HEK293 (cell line): ENCODE data around the gene FILIP1.

Source experiments
- CTCF ChIA-PET: fragments of 350-600 bp; formaldehyde crosslinking; extraction: SDS; loops from one replicate; lab custom pipeline; 2021; ENCODE audit warnings: antibody characterized with exemption; lab: Yijun Ruan, JAX
- POLR2A ChIA-PET: fragments of 300-600 bp; formaldehyde crosslinking; extraction: SDS; loops from one replicate; lab custom pipeline; 2020; ENCODE audit warnings: antibody characterized with exemption, inconsistent platforms; lab: Yijun Ruan, JAX
- H3K27ac ChIP-seq: fragments of 200-500 bp; sonication (Bioruptor generic); 2 replicates; pipeline ENCODE4 v1.5.1; 2014; ENCODE audit warnings: low read depth, low read length, control low read depth, inconsistent platforms; ENCODE audit errors: extremely low read depth
- H3K36me3 ChIP-seq, 2 experiments: fragments of 200-500 bp in 1 of 2; sonication (Bioruptor generic) in 1 of 2; 1 replicate in 1 of 2; 2 replicates in 1 of 2; pipeline ENCODE4 v1.5.1; 2014 to 2017; ENCODE audit warnings: inconsistent platforms in 2 of 2, low read length in 2 of 2; ENCODE audit not compliant: control insufficient read depth in 2 of 2, insufficient read depth in 1 of 2
- H3K4me1 ChIP-seq: fragments of 200-500 bp; sonication (Bioruptor generic); 2 replicates; pipeline ENCODE4 v1.5.1; 2014; ENCODE audit warnings: mild to moderate bottlenecking, low read length, inconsistent platforms; ENCODE audit not compliant: control insufficient read depth, insufficient read depth
- H3K4me3 ChIP-seq: 2 replicates; pipeline ENCODE4 v1.5.1; 2011; ENCODE audit warnings: low read depth, mild to moderate bottlenecking, control low read depth, low read length, moderate library complexity
- H3K9me3 ChIP-seq: fragments of 200-500 bp; sonication (Bioruptor generic); 2 replicates; pipeline ENCODE4 v1.5.1; 2014; ENCODE audit warnings: low read depth, low read length, inconsistent platforms; ENCODE audit not compliant: control insufficient read depth, insufficient read depth
- BCL11B ChIP-seq: fragments of 450-650 bp; formaldehyde crosslinking; IDR thresholded peaks from 2 replicates; pipeline ENCODE4 v1.5.1; 2016; ENCODE audit warnings: low read depth, missing biosample characterization, missing genetic modification characterization
- HOXA7 ChIP-seq: sonication (generic); formaldehyde crosslinking; IDR thresholded peaks from 2 replicates; pipeline ENCODE4 v1.8.1; 2022; ENCODE audit warnings: missing genetic modification reagents, borderline replicate concordance
- KLF16 ChIP-seq: fragments of 450-650 bp; formaldehyde crosslinking; IDR thresholded peaks from 2 replicates; pipeline ENCODE4 v1.5.1; 2017; ENCODE audit warnings: missing biosample characterization, missing genetic modification characterization
- REPIN1 ChIP-seq: fragments of 450-650 bp; formaldehyde crosslinking; IDR thresholded peaks from 2 replicates; pipeline ENCODE4 v1.5.1; 2017; ENCODE audit warnings: missing biosample characterization, missing genetic modification characterization, low read depth
- SCRT1 ChIP-seq: fragments of 450-650 bp; formaldehyde crosslinking; IDR thresholded peaks from 2 replicates; pipeline ENCODE4 v1.5.1; 2016; ENCODE audit warnings: missing biosample characterization, missing genetic modification characterization, borderline replicate concordance
- SCRT2 ChIP-seq: fragments of 450-650 bp; formaldehyde crosslinking; IDR thresholded peaks from 2 replicates; pipeline ENCODE4 v1.5.1; 2016; ENCODE audit warnings: missing biosample characterization, missing genetic modification characterization
- SP3 ChIP-seq: fragments of 450-650 bp; formaldehyde crosslinking; IDR thresholded peaks from 2 replicates; pipeline ENCODE4 v1.5.1; 2016; ENCODE audit warnings: missing biosample characterization, missing genetic modification characterization
- SP7 ChIP-seq: fragments of 450-650 bp; formaldehyde crosslinking; IDR thresholded peaks from 2 replicates; pipeline ENCODE4 v1.5.1; 2016; ENCODE audit warnings: missing biosample characterization, missing genetic modification characterization
- ZBTB20 ChIP-seq: fragments of 450-650 bp; formaldehyde crosslinking; IDR thresholded peaks from 2 replicates; pipeline ENCODE4 v1.5.1; 2016; ENCODE audit warnings: missing biosample characterization, missing genetic modification characterization
- ZFP3 ChIP-seq: fragments of 450-650 bp; formaldehyde crosslinking; IDR thresholded peaks from 2 replicates; pipeline ENCODE4 v1.5.1; 2016; ENCODE audit warnings: low read depth, missing biosample characterization, missing genetic modification characterization
- ZFP69B ChIP-seq: fragments of 450-650 bp; formaldehyde crosslinking; IDR thresholded peaks from 2 replicates; pipeline ENCODE4 v1.5.1; 2016; ENCODE audit warnings: missing biosample characterization, missing genetic modification characterization
- ZNF132 ChIP-seq: fragments of 450-650 bp; formaldehyde crosslinking; IDR thresholded peaks from 2 replicates; pipeline ENCODE4 v1.5.1; 2017; ENCODE audit warnings: missing biosample characterization, missing genetic modification characterization, borderline replicate concordance
- ZNF214 ChIP-seq: fragments of 450-650 bp; formaldehyde crosslinking; IDR thresholded peaks from 2 replicates; pipeline ENCODE4 v1.5.1; 2017; ENCODE audit warnings: missing biosample characterization, mild to moderate bottlenecking, missing genetic modification characterization, borderline replicate concordance
- ZNF23 ChIP-seq: fragments of 450-650 bp; formaldehyde crosslinking; IDR thresholded peaks from 2 replicates; pipeline ENCODE4 v1.5.1; 2016; ENCODE audit warnings: missing biosample characterization, missing genetic modification characterization, borderline replicate concordance
- ZNF366 ChIP-seq: fragments of 450-650 bp; formaldehyde crosslinking; conservative IDR thresholded peaks from 2 replicates; pipeline ENCODE4 v1.5.1; 2016; ENCODE audit warnings: missing biosample characterization, missing genetic modification characterization
- ZNF404 ChIP-seq: fragments of 450-650 bp; formaldehyde crosslinking; IDR thresholded peaks from 2 replicates; pipeline ENCODE4 v1.5.1; 2017; ENCODE audit warnings: missing biosample characterization, missing genetic modification characterization
- ZNF473 ChIP-seq: fragments of 450-650 bp; formaldehyde crosslinking; IDR thresholded peaks from 2 replicates; pipeline ENCODE4 v1.5.1; 2017; ENCODE audit warnings: missing biosample characterization, missing genetic modification characterization
- ZNF560 ChIP-seq: fragments of 450-650 bp; formaldehyde crosslinking; IDR thresholded peaks from 2 replicates; pipeline ENCODE4 v1.5.1; 2017; ENCODE audit warnings: missing biosample characterization, missing genetic modification characterization, borderline replicate concordance
- ZNF610 ChIP-seq: fragments of 450-650 bp; formaldehyde crosslinking; IDR thresholded peaks from 2 replicates; pipeline ENCODE4 v1.5.1; 2016; ENCODE audit warnings: missing biosample characterization, missing genetic modification characterization, borderline replicate concordance
- ZNF701 ChIP-seq: fragments of 450-650 bp; formaldehyde crosslinking; IDR thresholded peaks from 2 replicates; pipeline ENCODE4 v1.5.1; 2016; ENCODE audit warnings: missing biosample characterization, missing genetic modification characterization
- ZNF785 ChIP-seq: fragments of 450-650 bp; formaldehyde crosslinking; IDR thresholded peaks from 2 replicates; pipeline ENCODE4 v1.5.1; 2016; ENCODE audit warnings: missing biosample characterization, missing genetic modification characterization
- ZNF830 ChIP-seq: fragments of 450-650 bp; IDR thresholded peaks from 2 replicates; pipeline ENCODE4 v1.5.0; 2018; ENCODE audit warnings: missing biosample characterization, missing genetic modification characterization, low read depth, mild to moderate bottlenecking, moderate library complexity
- ZNF837 ChIP-seq: fragments of 450-650 bp; formaldehyde crosslinking; IDR thresholded peaks from 2 replicates; pipeline ENCODE4 v1.5.1; 2016; ENCODE audit warnings: missing biosample characterization, missing genetic modification characterization
- TF ChIP-seq, protein P1 (sequence below): fragments of 450-650 bp; formaldehyde crosslinking; IDR thresholded peaks from 2 replicates; pipeline ENCODE4 v1.5.1; 2017; ENCODE audit warnings: missing biosample characterization, missing genetic modification characterization
- TF ChIP-seq, protein P2 (sequence below): fragments of 450-650 bp; formaldehyde crosslinking; optimal IDR thresholded peaks from 2 replicates; pipeline ENCODE3; 2016; ENCODE audit warnings: missing biosample characterization, mild to moderate bottlenecking, missing genetic modification characterization
- TF ChIP-seq, protein P3 (sequence below): fragments of 450-650 bp; formaldehyde crosslinking; IDR thresholded peaks from 2 replicates; pipeline ENCODE4 v1.5.1; 2016; ENCODE audit warnings: missing biosample characterization, missing genetic modification characterization

Gene FILIP1

GRCh38 chr6:75279418-75279817, 214.2 kb downstream of the FILIP1 start (continued):
- TF ChIP-seq, protein P1, sequence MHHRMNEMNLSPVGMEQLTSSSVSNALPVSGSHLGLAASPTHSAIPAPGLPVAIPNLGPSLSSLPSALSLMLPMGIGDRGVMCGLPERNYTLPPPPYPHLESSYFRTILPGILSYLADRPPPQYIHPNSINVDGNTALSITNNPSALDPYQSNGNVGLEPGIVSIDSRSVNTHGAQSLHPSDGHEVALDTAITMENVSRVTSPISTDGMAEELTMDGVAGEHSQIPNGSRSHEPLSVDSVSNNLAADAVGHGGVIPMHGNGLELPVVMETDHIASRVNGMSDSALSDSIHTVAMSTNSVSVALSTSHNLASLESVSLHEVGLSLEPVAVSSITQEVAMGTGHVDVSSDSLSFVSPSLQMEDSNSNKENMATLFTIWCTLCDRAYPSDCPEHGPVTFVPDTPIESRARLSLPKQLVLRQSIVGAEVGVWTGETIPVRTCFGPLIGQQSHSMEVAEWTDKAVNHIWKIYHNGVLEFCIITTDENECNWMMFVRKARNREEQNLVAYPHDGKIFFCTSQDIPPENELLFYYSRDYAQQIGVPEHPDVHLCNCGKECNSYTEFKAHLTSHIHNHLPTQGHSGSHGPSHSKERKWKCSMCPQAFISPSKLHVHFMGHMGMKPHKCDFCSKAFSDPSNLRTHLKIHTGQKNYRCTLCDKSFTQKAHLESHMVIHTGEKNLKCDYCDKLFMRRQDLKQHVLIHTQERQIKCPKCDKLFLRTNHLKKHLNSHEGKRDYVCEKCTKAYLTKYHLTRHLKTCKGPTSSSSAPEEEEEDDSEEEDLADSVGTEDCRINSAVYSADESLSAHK, result no peak
- TF ChIP-seq SCRT2 (tag by site-specific recombination) (no peak), ZNF610 (no peak), ZNF785 (tag by site-specific recombination) (no peak)

DNA sequence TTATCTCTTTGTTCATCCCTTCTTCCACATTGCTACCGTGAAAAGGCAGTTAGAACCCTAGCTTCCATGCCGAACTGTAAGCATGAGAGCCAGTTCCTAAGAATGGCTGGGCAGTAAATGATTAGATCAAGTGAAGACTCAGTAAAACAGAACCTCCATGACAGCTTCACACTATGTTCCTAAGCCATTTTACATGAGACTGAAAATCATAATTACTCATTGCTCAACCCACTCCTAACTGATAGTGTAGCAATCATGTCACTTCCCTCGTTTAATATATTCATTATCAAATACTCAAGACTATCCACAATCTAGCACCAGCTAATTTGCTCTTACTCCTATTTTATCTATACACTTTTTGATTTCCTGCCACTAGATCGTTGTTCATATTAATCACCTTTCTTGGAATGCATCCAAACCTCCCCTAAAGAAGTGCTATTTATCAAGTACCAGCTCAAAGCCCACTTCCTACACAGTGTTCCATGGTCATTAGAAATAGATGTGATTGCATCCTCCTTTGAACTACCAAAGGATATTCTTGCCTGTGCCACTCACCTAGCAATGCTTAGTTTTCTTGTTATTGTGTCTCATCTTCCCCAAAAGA, 215.0 kb downstream of the FILIP1 start:
- no peaks in the 10 kb centered on the region for H3K9me3 ChIP-seq
- TF ChIP-seq ZNF701, result no peak
- no peak for TF ChIP-seq ZNF132 (tag by site-specific recombination)
- peak; percentile 34 for TF ChIP-seq ZNF366 (tag by site-specific recombination)
- no peak for TF ChIP-seq BCL11B
- H3K4me1 ChIP-seq, result peaks cover 19% of the 10 kb centered on the region; the same call in 1 of the 2 replicates
- no peak overlapping the region for H3K27ac ChIP-seq
- H3K4me3 ChIP-seq, result no peak overlapping the region
- POLR2A ChIA-PET, result no interaction called here
- CTCF ChIA-PET, result interaction anchor here (0.6 to 3.3 kb wide), 6 partner anchors 11 to 634 kb away, joined by 3 to 38 read pairs (median 4); no protein-coding TSS in a partner anchor
- H3K36me3 ChIP-seq, result no peaks in the 10 kb centered on the region

DNA sequence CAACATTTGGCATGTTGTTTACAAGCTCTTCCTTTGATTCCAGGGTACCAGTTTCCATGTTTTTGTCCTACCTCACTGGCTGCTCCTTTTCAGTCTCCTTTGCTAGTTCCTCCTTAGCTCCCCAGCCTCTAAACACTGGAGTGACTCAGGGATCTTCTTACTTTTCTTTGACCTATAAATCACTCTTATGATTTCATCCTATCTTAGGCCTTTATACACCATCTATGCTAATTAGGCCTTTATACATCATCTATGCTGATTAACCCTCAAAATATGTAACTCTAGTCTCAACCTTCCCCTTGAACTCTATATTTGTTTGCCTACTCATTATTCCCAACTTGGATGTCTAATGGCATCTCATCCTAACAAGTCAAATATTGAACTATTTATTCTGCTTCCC, 218.5 kb downstream of the FILIP1 start:
- H3K36me3 ChIP-seq, result peaks cover 0 to 20% of the 10 kb centered on the region in 2 experiments; a peak in 1 of 3 replicates
- ChIA-PET CTCF (interaction anchor here (0.6 to 2.7 kb wide), 5 partner anchors 8 to 252 kb away, joined by 3 to 21 read pairs (median 5); no protein-coding TSS in a partner anchor), POLR2A (interaction anchor here (0.7 to 2.1 kb wide), 3 partner anchors 9 to 31 kb away, joined by 3 to 9 read pairs (median 4); partner anchors contain the start of genes COX7A2 and TMEM30A)
- peaks cover 13% of the 10 kb centered on the region; the same call in 1 of the 2 replicates for H3K4me1 ChIP-seq
- no peak overlapping the region for H3K4me3 ChIP-seq
- H3K27ac ChIP-seq, result no peak overlapping the region
- 0 out of 2 replicates have a peak, but pooled peaks cover 2% of the 10 kb centered on the region for H3K9me3 ChIP-seq
- TF ChIP-seq HOXA7 (CRISPR knock-in tag) (no peak), SCRT1 (no peak), SP3 (tag by site-specific recombination) (peak; percentile 30; the same call in 1 of the 2 replicates), ZNF830 (no peak), ZFP69B (tag by site-specific recombination) (no peak), ZFP3 (tag by site-specific recombination) (no peak), ZBTB20 (tag by site-specific recombination) (no peak), KLF16 (tag by site-specific recombination) (no peak), ZNF23 (tag by site-specific recombination) (no peak), ZNF214 (no peak), ZNF473 (tag by site-specific recombination) (no peak), SP7 (peak; percentile 50; the same call in 1 of the 2 replicates), ZNF404 (tag by site-specific recombination) (no peak), REPIN1 (tag by site-specific recombination) (no peak), ZNF560 (no peak), ZNF837 (tag by site-specific recombination) (no peak), ZNF785 (tag by site-specific recombination) (no peak)
- TF ChIP-seq, protein P2, sequence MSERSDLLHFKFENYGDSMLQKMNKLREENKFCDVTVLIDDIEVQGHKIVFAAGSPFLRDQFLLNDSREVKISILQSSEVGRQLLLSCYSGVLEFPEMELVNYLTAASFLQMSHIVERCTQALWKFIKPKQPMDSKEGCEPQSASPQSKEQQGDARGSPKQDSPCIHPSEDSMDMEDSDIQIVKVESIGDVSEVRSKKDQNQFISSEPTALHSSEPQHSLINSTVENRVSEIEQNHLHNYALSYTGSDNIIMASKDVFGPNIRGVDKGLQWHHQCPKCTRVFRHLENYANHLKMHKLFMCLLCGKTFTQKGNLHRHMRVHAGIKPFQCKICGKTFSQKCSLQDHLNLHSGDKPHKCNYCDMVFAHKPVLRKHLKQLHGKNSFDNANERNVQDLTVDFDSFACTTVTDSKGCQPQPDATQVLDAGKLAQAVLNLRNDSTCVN (tag by site-specific recombination), result no peak
- TF ChIP-seq, protein P3, sequence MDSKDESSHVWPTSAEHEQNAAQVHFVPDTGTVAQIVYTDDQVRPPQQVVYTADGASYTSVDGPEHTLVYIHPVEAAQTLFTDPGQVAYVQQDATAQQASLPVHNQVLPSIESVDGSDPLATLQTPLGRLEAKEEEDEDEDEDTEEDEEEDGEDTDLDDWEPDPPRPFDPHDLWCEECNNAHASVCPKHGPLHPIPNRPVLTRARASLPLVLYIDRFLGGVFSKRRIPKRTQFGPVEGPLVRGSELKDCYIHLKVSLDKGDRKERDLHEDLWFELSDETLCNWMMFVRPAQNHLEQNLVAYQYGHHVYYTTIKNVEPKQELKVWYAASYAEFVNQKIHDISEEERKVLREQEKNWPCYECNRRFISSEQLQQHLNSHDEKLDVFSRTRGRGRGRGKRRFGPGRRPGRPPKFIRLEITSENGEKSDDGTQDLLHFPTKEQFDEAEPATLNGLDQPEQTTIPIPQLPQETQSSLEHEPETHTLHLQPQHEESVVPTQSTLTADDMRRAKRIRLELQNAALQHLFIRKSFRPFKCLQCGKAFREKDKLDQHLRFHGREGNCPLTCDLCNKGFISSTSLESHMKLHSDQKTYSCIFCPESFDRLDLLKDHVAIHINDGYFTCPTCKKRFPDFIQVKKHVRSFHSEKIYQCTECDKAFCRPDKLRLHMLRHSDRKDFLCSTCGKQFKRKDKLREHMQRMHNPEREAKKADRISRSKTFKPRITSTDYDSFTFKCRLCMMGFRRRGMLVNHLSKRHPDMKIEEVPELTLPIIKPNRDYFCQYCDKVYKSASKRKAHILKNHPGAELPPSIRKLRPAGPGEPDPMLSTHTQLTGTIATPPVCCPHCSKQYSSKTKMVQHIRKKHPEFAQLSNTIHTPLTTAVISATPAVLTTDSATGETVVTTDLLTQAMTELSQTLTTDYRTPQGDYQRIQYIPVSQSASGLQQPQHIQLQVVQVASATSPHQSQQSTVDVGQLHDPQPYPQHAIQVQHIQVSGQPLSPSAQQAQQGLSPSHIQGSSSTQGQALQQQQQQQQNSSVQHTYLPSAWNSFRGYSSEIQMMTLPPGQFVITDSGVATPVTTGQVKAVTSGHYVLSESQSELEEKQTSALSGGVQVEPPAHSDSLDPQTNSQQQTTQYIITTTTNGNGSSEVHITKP (tag by site-specific recombination), result 0 out of 2 replicates have a peak, but pooled peaks have one; percentile 16
